WTC11 (cell line): ENCODE measurements around the gene TCF15. TPM values are rescaled to one million over a fixed set of nuclear protein-coding genes. Genes with fewer than 3 reads are reported as not detected.

Experiments used
- ATAC-seq: fragments of 200-7000 bp; cut with Tn5 transposase; 2 replicates; pipeline ENCODE4 v1.10.0; 2021; ENCODE audit warnings: mild to moderate bottlenecking, moderate library complexity
- CTCF ChIA-PET: fragments of 300-600 bp; sonication (Branson Sonifier 250); formaldehyde crosslinking; loops from one replicate; lab custom pipeline; 2021; ENCODE audit warnings: antibody characterized with exemption; lab: Charles Lee
- POLR2A ChIA-PET: fragments of 350-600 bp; sonication (Branson Sonifier 250); formaldehyde crosslinking; loops from one replicate; lab custom pipeline; 2021; ENCODE audit warnings: antibody characterized with exemption; lab: Charles Lee
- DNase-seq: peaks from one replicate; pipeline ENCODE4 v3.0.0; 2021; ENCODE audit warnings: low spot score
- H3K27ac Mint-ChIP-seq: 2 replicates; pipeline ENCODE4 v1.8.0; 2021; ENCODE audit warnings: mixed read lengths
- H3K27me3 Mint-ChIP-seq: 2 replicates; pipeline ENCODE4 v1.8.0; 2021; ENCODE audit warnings: low read depth, mild to moderate bottlenecking, moderate library complexity, mixed read lengths
- H3K36me3 Mint-ChIP-seq: 2 replicates; pipeline ENCODE4 v1.8.0; 2021; ENCODE audit warnings: mixed read lengths
- H3K4me1 Mint-ChIP-seq: 2 replicates; pipeline ENCODE4 v1.8.0; 2022; ENCODE audit warnings: mixed read lengths
- H3K4me3 Mint-ChIP-seq: 2 replicates; pipeline ENCODE4 v1.8.0; 2021; ENCODE audit warnings: mild to moderate bottlenecking, moderate library complexity, mixed read lengths
- H3K9me3 Mint-ChIP-seq: 2 replicates; pipeline ENCODE4 v1.8.0; 2021; ENCODE audit warnings: mixed read lengths
- ATF1 ChIP-seq: sonication (generic); formaldehyde crosslinking; IDR thresholded peaks from 2 replicates; pipeline ENCODE4 v1.8.1; 2023; ENCODE audit warnings: mild to moderate bottlenecking, moderate library complexity, missing genetic modification reagents
- CDX4 ChIP-seq: fragments of 250-450 bp; sonication (Bioruptor Pico); IDR thresholded peaks from 2 replicates; pipeline ENCODE4 v1.9.0; 2021; ENCODE audit warnings: moderate library complexity, mild to moderate bottlenecking, inconsistent platforms, borderline replicate concordance
- FOXJ3 ChIP-seq: sonication (generic); formaldehyde crosslinking; IDR thresholded peaks from 2 replicates; pipeline ENCODE4 v1.9.0; 2021; ENCODE audit warnings: missing genetic modification reagents, mild to moderate bottlenecking, borderline replicate concordance
- GABPB1 ChIP-seq: sonication (generic); formaldehyde crosslinking; IDR thresholded peaks from 2 replicates; pipeline ENCODE4 v1.8.1; 2023; ENCODE audit warnings: mild to moderate bottlenecking, missing genetic modification reagents
- GTF2I ChIP-seq: fragments of 250-450 bp; sonication (Bioruptor Pico); conservative IDR thresholded peaks from 2 replicates; pipeline ENCODE4 v1.4.0; 2021; ENCODE audit warnings: mild to moderate bottlenecking
- IRF1 ChIP-seq: sonication (generic); formaldehyde crosslinking; IDR thresholded peaks from 2 replicates; pipeline ENCODE4 v1.8.0; 2023; ENCODE audit warnings: missing genetic modification reagents
- MLX ChIP-seq: sonication (generic); formaldehyde crosslinking; IDR thresholded peaks from 2 replicates; pipeline ENCODE4 v1.8.1; 2023; ENCODE audit warnings: mild to moderate bottlenecking, missing genetic modification reagents, moderate library complexity
- NFYB ChIP-seq: sonication (generic); formaldehyde crosslinking; conservative IDR thresholded peaks from 2 replicates; pipeline ENCODE4 v1.8.0; 2022; ENCODE audit warnings: low read depth, missing genetic modification reagents
- NR3C1 ChIP-seq: sonication (generic); formaldehyde crosslinking; conservative IDR thresholded peaks from 2 replicates; pipeline ENCODE4 v1.8.1; 2023; ENCODE audit warnings: low read depth, mild to moderate bottlenecking, missing genetic modification reagents
- OVOL2 ChIP-seq: fragments of 250-450 bp; sonication (Bioruptor Pico); IDR thresholded peaks from 2 replicates; pipeline ENCODE4 v1.9.0; 2021; ENCODE audit warnings: mild to moderate bottlenecking, borderline replicate concordance
- PRRX2 ChIP-seq: fragments of 250-450 bp; sonication (Bioruptor Pico); IDR thresholded peaks from 2 replicates; pipeline ENCODE4 v1.8.0; 2021; ENCODE audit warnings: mild to moderate bottlenecking
- TEAD1 ChIP-seq: sonication (generic); formaldehyde crosslinking; IDR thresholded peaks from 2 replicates; pipeline ENCODE4 v1.8.0; 2022; ENCODE audit warnings: mild to moderate bottlenecking, missing genetic modification reagents
- USF2 ChIP-seq: sonication (generic); formaldehyde crosslinking; IDR thresholded peaks from 2 replicates; pipeline ENCODE4 v1.8.1; 2023; ENCODE audit warnings: mild to moderate bottlenecking, missing genetic modification reagents, moderate library complexity
- ZBTB43 ChIP-seq: sonication (generic); formaldehyde crosslinking; IDR thresholded peaks from 2 replicates; pipeline ENCODE4 v1.8.1; 2023; ENCODE audit warnings: mild to moderate bottlenecking, missing genetic modification reagents
- ZMAT4 ChIP-seq: fragments of 250-450 bp; sonication (Bioruptor Pico); IDR thresholded peaks from 2 replicates; pipeline ENCODE4 v1.9.0; 2021; ENCODE audit warnings: mild to moderate bottlenecking
- ZNF423 ChIP-seq: fragments of 250-450 bp; sonication (Bioruptor Pico); IDR thresholded peaks from 2 replicates; pipeline ENCODE4 v2.1.2; 2022; ENCODE audit warnings: mild to moderate bottlenecking, moderate library complexity
- ZNF512 ChIP-seq: sonication (generic); formaldehyde crosslinking; IDR thresholded peaks from 2 replicates; pipeline ENCODE4 v1.8.1; 2022; ENCODE audit warnings: missing genetic modification reagents, borderline replicate concordance
- ZNF532 ChIP-seq: fragments of 250-450 bp; sonication (Bioruptor Pico); IDR thresholded peaks from 2 replicates; pipeline ENCODE4 v1.9.0; 2021; ENCODE audit warnings: mild to moderate bottlenecking, borderline replicate concordance
- ZSCAN18 ChIP-seq: fragments of 250-450 bp; sonication (Bioruptor Pico); IDR thresholded peaks from 2 replicates; pipeline ENCODE4 v2.1.2; 2022; ENCODE audit warnings: mild to moderate bottlenecking, moderate library complexity
- total RNA-seq: library from RNA; stranded (reverse); gene quantifications from 3 replicates; pipeline ENCODE4 v1.2.3, GENCODE V29; 2021

The TCF15 gene
- total RNA-seq, 1 experiment from 2014 or later = 3.8 TPM

- CTCF ChIA-PET = interaction anchor here (1.5 kb wide), 1 partner anchor 29 kb away, joined by 5 read pairs; no protein-coding TSS in a partner anchor
- POLR2A ChIA-PET = no interaction called here
- Mint-ChIP-seq H3K27ac (no peak overlapping the region), H3K4me3 (no peak overlapping the region), H3K27me3 (no peaks in the 10 kb centered on the region), H3K36me3 (no peaks in the 10 kb centered on the region), H3K4me1 (peaks cover 12% of the 10 kb centered on the region), H3K9me3 (no peaks in the 10 kb centered on the region)
- DNase-seq (no peak), ATAC-seq (no peak)
- TF ChIP-seq CDX4 (CRISPR knock-in tag) (no peak), GABPB1 (CRISPR knock-in tag) (no peak), ZSCAN18 (CRISPR knock-in tag) (no peak), ZNF512 (no peak), ZNF423 (CRISPR knock-in tag) (no peak), NFYB (no peak), NR3C1 (CRISPR knock-in tag) (no peak), IRF1 (CRISPR knock-in tag) (no peak), PRRX2 (CRISPR knock-in tag) (no peak), ZMAT4 (no peak), USF2 (CRISPR knock-in tag) (no peak), FOXJ3 (CRISPR knock-in tag) (no peak), GTF2I (CRISPR knock-in tag) (no peak), MLX (CRISPR knock-in tag) (no peak), TEAD1 (no peak), ZNF532 (CRISPR knock-in tag) (no peak), ATF1 (CRISPR knock-in tag) (no peak), OVOL2 (CRISPR knock-in tag) (no peak), ZBTB43 (CRISPR knock-in tag) (no peak)
These were observed 28.5 kb upstream of the TCF15 start for GRCh38 chr20:638579-638978.
